Activated CD8-positive, alpha-beta T cell treated with anti-CD3 and anti-CD28 coated beads, Interleukin-2, amount 10 ng/mL, durations not matched to agents 7 days and 5 days (primary cell): ENCODE measurements around the gene PSMG2. TPM values are rescaled to one million over a fixed set of nuclear protein-coding genes. Genes with fewer than 3 reads are reported as not detected.

ENCODE experiments used
- ATAC-seq: fragments of 150-1000 bp; cut with Tn5 transposase; one replicate; pipeline ENCODE4 v1.10.0; 2021; ENCODE audit warnings: moderate library complexity
- CTCF ChIA-PET: fragments of 350-600 bp; sonication (Branson Sonifier 250); formaldehyde crosslinking; loops from one replicate; lab custom pipeline; 2021; ENCODE audit warnings: antibody characterized with exemption; lab: Charles Lee
- POLR2A ChIA-PET: fragments of 350-600 bp; sonication (Branson Sonifier 250); formaldehyde crosslinking; loops from one replicate; lab custom pipeline; 2021; ENCODE audit warnings: antibody characterized with exemption; lab: Charles Lee
- DNase-seq: peaks from one replicate; pipeline ENCODE4 v3.0.0-alpha.2; 2020
- H3K27ac Mint-ChIP-seq: one replicate; pipeline ENCODE4 v1.8.0; 2021; ENCODE audit warnings: mild to moderate bottlenecking, mixed read lengths
- H3K27me3 Mint-ChIP-seq: one replicate; pipeline ENCODE4 v1.8.0; 2021; ENCODE audit warnings: low read depth, mixed read lengths
- H3K36me3 Mint-ChIP-seq: one replicate; pipeline ENCODE4 v1.8.0; 2021; ENCODE audit warnings: low read depth, mixed read lengths
- H3K4me1 Mint-ChIP-seq: one replicate; pipeline ENCODE4 v1.8.0; 2021; ENCODE audit warnings: low read depth, mixed read lengths
- H3K4me3 Mint-ChIP-seq: one replicate; pipeline ENCODE4 v1.8.0; 2021; ENCODE audit warnings: mild to moderate bottlenecking, mixed read lengths
- H3K9me3 Mint-ChIP-seq: one replicate; pipeline ENCODE4 v1.8.0; 2022; ENCODE audit warnings: mixed read lengths; ENCODE audit not compliant: insufficient read depth
- total RNA-seq, 2 experiments: library from RNA; stranded (reverse); gene quantifications; one replicate each; pipeline ENCODE4 v1.2.3, GENCODE V29; 2021

Gene PSMG2
- total RNA-seq, 2 experiments from 2014 or later, result 104 to 108 TPM

- Mint-ChIP-seq H3K4me1 (peaks cover 3% of the 10 kb centered on the region), H3K9me3 (no peaks in the 10 kb centered on the region), H3K27me3 (no peaks in the 10 kb centered on the region), H3K4me3 (no peak overlapping the region), H3K36me3 (peaks cover 40% of the 10 kb centered on the region), H3K27ac (no peak overlapping the region)
- POLR2A ChIA-PET, result no interaction called here
- CTCF ChIA-PET, result interaction anchor here (0.8 to 12.1 kb wide), 26 partner anchors 8 to 433 kb away, joined by 3 to 140 read pairs (median 5); no protein-coding TSS in a partner anchor
- no peak for DNase-seq
- ATAC-seq, result no peak
Observed at GRCh38 chr18:12726331-12726730, 23.5 kb downstream of the PSMG2 start.

- DNase-seq, result peak; percentile 75
- ChIA-PET POLR2A (no interaction called here), CTCF (interaction anchor here (0.8 to 12.1 kb wide), 29 partner anchors 8 to 433 kb away, joined by 3 to 140 read pairs (median 5); no protein-coding TSS in a partner anchor)
- peak; percentile 61 for ATAC-seq
- Mint-ChIP-seq H3K4me3 (no peak overlapping the region), H3K4me1 (peaks cover 3% of the 10 kb centered on the region), H3K9me3 (no peaks in the 10 kb centered on the region), H3K27me3 (no peaks in the 10 kb centered on the region), H3K36me3 (peaks cover 35% of the 10 kb centered on the region), H3K27ac (no peak overlapping the region)
Observed at GRCh38 chr18:12726774-12727550, 24.1 kb downstream of the PSMG2 start.

- ChIA-PET CTCF (no interaction called here), POLR2A (interaction anchor here (0.7 kb wide), 1 partner anchor 180 kb away, joined by 3 read pairs; no protein-coding TSS in a partner anchor)
- Mint-ChIP-seq H3K36me3 (no peaks in the 10 kb centered on the region), H3K4me1 (no peaks in the 10 kb centered on the region), H3K27me3 (no peaks in the 10 kb centered on the region), H3K4me3 (no peak overlapping the region), H3K27ac (no peak overlapping the region), H3K9me3 (no peaks in the 10 kb centered on the region)
- ATAC-seq (no peak), DNase-seq (no peak)
Observed at GRCh38 chr18:12737243-12737902, 34.5 kb downstream of the PSMG2 start.

GRCh38 chr18:12741351-12741750 is 38.5 kb downstream of the PSMG2 start:
- CTCF ChIA-PET, result interaction anchor here (1.0 to 2.4 kb wide), 3 partner anchors 11 to 194 kb away, joined by 4 to 7 read pairs (median 6); no protein-coding TSS in a partner anchor

DNA sequence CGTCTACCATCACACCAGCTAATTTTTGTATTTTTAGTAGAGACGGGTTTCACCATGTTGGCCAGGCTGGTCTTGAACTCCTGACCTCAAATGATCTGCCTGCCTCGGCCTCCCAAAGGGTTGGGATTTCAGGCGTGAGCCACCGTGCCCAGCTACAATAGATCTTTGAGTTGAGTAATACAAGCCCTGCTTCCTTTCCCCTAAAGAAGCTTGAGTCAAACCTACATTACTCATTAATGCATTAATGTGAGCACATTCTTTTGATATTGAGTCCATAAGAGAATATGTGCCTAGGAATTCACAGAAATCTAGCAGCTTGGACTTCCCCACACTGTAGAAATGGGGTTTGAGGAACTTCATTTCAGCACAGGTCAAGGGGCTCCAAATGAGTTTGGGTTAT is 39.6 kb downstream of the PSMG2 start:
- no peaks in the 10 kb centered on the region for H3K36me3 Mint-ChIP-seq
- H3K9me3 Mint-ChIP-seq, result no peaks in the 10 kb centered on the region
- no peak overlapping the region for H3K4me3 Mint-ChIP-seq
- ChIA-PET POLR2A (interaction anchor here (0.7 kb wide), 1 partner anchor 33 kb away, joined by 3 read pairs; no protein-coding TSS in a partner anchor), CTCF (interaction anchor here (0.8 to 5.3 kb wide), 7 partner anchors 9 to 417 kb away, joined by 3 to 51 read pairs (median 4); no protein-coding TSS in a partner anchor)
- H3K4me1 Mint-ChIP-seq, result no peaks in the 10 kb centered on the region
- H3K27me3 Mint-ChIP-seq, result no peaks in the 10 kb centered on the region
- no peak overlapping the region for H3K27ac Mint-ChIP-seq
- ATAC-seq, result no peak
- DNase-seq, result no peak

More at GRCh38 chr18:12741351-12741750, 38.5 kb downstream of the PSMG2 start:
- H3K27ac Mint-ChIP-seq, result no peak overlapping the region
- no peaks in the 10 kb centered on the region for H3K27me3 Mint-ChIP-seq
- no peak overlapping the region for H3K4me3 Mint-ChIP-seq
- H3K9me3 Mint-ChIP-seq, result no peaks in the 10 kb centered on the region
- H3K4me1 Mint-ChIP-seq, result no peaks in the 10 kb centered on the region
- no peaks in the 10 kb centered on the region for H3K36me3 Mint-ChIP-seq
- POLR2A ChIA-PET, result no interaction called here
- no peak for DNase-seq
- no peak for ATAC-seq

DNA sequence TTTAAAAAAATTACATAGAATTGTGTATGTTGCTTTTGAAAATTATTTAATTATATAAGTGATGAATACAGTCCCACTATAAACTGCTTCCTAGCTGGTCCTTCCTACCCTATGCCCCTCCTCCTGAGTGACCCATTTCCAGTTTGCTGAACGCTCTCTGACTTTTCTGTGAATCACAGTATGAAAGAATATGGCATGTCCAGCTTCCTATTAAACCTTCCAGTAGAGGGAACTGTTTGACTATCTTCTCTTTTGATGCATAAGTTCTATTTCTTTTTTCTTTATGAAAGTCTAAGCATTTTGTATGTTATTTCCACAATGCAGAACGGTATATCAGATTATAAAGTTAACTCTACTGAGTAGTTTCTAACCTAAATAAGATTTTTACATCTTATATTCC is 41.3 kb downstream of the PSMG2 start:
- H3K4me3 Mint-ChIP-seq, result no peak overlapping the region
- no peak overlapping the region for H3K27ac Mint-ChIP-seq
- no peaks in the 10 kb centered on the region for H3K27me3 Mint-ChIP-seq
- ChIA-PET CTCF (interaction anchor here (0.7 to 5.3 kb wide), 21 partner anchors 9 to 416 kb away, joined by 3 to 51 read pairs (median 5); partner anchors contain the start of gene PTPN2), POLR2A (no interaction called here)
- no peak for DNase-seq
- no peaks in the 10 kb centered on the region for H3K9me3 Mint-ChIP-seq
- H3K4me1 Mint-ChIP-seq, result peaks cover 2% of the 10 kb centered on the region
- ATAC-seq, result peak; percentile 63
- no peaks in the 10 kb centered on the region for H3K36me3 Mint-ChIP-seq

DNA sequence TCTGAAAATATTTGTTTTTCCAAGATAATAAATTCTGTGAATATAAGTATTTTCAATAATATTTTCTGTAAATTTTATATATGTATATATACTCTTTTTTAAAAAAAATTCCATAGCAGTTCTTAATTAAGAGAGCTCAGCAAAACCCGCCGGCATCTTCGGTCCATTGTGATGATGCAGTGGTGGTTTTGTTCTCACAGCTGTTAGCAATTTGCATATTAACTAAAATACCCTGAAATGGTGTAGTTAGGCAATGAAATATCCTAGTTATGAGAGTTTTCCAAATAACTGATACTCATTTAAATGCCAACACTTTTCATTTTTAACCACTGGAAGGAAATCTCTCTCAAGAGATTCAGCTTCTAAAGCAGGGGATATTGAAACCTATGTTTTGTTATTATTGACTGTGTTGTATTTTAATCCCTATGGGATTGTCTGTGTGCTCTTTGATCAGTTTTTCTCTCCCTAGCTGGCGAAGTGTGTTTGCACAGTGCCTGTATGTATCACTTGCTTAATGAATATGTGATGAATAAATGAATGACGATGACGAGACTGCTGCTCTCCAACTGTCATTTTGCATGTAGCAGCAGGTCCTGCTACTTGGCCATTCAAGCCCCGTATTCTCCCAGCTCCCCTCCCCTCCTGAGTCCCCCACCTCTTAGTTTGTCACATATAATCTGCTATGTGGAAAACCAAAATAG is 42.4 kb downstream of the PSMG2 start:
- ChIA-PET POLR2A (interaction anchor here (0.6 kb wide), 1 partner anchor 26 kb away, joined by 4 read pairs; no protein-coding TSS in a partner anchor), CTCF (interaction anchor here (0.6 to 5.3 kb wide), 18 partner anchors 17 to 414 kb away, joined by 3 to 51 read pairs (median 6); partner anchors contain the start of gene PTPN2)
- Mint-ChIP-seq H3K36me3 (peaks cover 4% of the 10 kb centered on the region), H3K9me3 (no peaks in the 10 kb centered on the region), H3K4me3 (no peak overlapping the region), H3K4me1 (peaks cover 13% of the 10 kb centered on the region), H3K27ac (no peak overlapping the region), H3K27me3 (no peaks in the 10 kb centered on the region)
- ATAC-seq (no peak), DNase-seq (no peak)

DNA sequence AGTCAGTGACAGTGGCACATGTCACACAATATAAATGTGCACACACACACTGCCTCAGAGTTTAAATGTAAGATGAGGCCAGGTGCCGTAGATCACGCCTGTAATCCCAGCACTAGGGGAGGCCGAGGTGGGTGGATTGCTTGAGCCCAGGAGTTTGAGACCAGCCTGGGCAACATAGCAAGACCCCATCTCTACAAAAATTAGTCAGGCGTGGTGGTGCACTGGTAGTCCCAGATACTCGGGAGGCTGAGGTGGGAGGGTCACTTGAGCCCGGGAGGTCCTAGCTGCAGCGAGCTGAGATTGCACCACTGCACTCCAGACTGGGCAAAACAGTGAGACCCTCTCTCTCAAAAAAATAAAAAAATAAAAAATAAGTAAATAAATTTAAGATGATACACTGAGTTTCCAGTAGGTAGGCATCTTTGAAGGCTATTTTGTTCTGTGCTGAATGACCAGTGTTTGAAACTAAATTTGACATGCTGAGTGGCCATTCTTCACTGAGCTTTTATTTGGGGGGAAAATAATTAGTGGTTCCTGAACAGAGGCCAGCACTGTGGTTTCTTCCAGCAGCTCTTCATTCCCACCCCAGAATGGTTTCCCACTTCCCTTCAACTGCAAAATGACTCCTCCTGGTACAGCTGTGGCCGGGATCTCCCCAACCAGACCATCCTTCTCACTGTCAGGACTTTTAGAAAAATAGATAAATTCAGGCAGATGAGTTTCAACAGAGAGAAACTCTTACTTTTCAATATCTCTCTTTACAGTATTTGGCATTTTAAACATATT is 44.9 kb downstream of the PSMG2 start:
- ChIA-PET CTCF (interaction anchor here (1.3 to 3.8 kb wide), 2 partner anchors 21 to 146 kb away, joined by 5 to 18 read pairs; no protein-coding TSS in a partner anchor), POLR2A (no interaction called here)
- DNase-seq (no peak), ATAC-seq (no peak)
- Mint-ChIP-seq H3K36me3 (peaks cover 4% of the 10 kb centered on the region), H3K4me3 (no peak overlapping the region), H3K4me1 (peaks cover 24% of the 10 kb centered on the region), H3K27me3 (no peaks in the 10 kb centered on the region), H3K9me3 (no peaks in the 10 kb centered on the region), H3K27ac (no peak overlapping the region)

DNA sequence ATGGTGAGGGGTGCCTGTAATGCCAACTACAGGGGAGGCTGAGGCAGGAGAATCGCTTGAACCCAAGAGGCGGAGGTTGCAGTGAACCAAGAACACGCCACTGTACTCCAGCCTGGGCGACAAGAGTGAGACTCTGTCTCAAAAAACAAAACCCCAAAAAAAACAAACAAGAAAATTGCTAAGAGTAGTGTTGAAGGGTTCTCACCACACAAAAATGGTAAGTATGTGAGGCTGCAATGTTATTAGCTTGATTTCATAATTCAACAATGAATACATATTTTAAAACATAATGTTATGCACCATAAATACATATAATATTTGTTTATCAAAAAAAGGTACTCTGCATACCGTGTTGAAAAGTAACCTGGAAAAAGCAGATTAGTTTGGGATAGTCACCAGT is 45.8 kb downstream of the PSMG2 start:
- peaks cover 4% of the 10 kb centered on the region for H3K36me3 Mint-ChIP-seq
- peaks cover 24% of the 10 kb centered on the region for H3K4me1 Mint-ChIP-seq
- no peak for DNase-seq
- no peak for ATAC-seq
- no peak overlapping the region for H3K4me3 Mint-ChIP-seq
- ChIA-PET POLR2A (interaction anchor here (1.1 to 2.3 kb wide), 2 partner anchors 135 to 242 kb away, joined by 3 to 8 read pairs; partner anchors contain the start of genes CEP192 and PTPN2), CTCF (interaction anchor here (0.7 to 3.8 kb wide), 7 partner anchors 17 to 217 kb away, joined by 3 to 18 read pairs (median 4); no protein-coding TSS in a partner anchor)
- H3K27ac Mint-ChIP-seq, result no peak overlapping the region
- no peaks in the 10 kb centered on the region for H3K9me3 Mint-ChIP-seq
- H3K27me3 Mint-ChIP-seq, result no peaks in the 10 kb centered on the region

DNA sequence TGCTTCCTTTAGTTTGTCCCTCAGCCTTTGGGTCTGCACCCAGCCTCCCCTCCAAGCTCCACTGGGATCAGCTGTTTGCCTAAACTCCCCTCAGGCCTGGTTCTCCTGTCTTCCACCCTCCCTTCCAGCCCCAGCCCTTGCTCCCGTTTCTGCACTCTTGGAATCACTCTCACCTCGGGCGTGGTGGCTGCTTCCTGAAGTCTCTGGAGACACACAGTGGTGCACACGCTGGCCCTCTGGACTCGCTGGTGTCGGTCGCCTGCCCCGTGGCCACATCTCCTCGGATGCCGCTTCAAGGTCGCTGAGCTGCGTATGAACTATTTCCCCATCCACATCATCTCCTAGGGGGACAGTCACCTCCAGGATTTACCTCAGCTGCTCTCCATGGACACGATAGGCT is 46.3 kb downstream of the PSMG2 start:
- H3K36me3 Mint-ChIP-seq, result peaks cover 4% of the 10 kb centered on the region
- no peaks in the 10 kb centered on the region for H3K9me3 Mint-ChIP-seq
- H3K27ac Mint-ChIP-seq, result no peak overlapping the region
- ChIA-PET CTCF (interaction anchor here (0.7 to 3.8 kb wide), 7 partner anchors 18 to 216 kb away, joined by 3 to 18 read pairs (median 3); no protein-coding TSS in a partner anchor), POLR2A (interaction anchor here (1.1 to 2.3 kb wide), 2 partner anchors 134 to 242 kb away, joined by 3 to 8 read pairs; partner anchors contain the start of genes CEP192 and PTPN2)
- no peak overlapping the region for H3K4me3 Mint-ChIP-seq
- no peak for ATAC-seq
- no peak for DNase-seq
- H3K27me3 Mint-ChIP-seq, result no peaks in the 10 kb centered on the region
- peaks cover 24% of the 10 kb centered on the region for H3K4me1 Mint-ChIP-seq
